Neural cell (in vitro differentiated cells): Measurements from ENCODE around the gene ZNF70. TPM values are rescaled to one million over a fixed set of nuclear protein-coding genes. Genes with fewer than 3 reads are reported as not detected.

Experiments used
- H2AFZ ChIP-seq: fragments of 200-600, 300-800 bp; sonication (generic), shearing (Covaris generic); 2 replicates; pipeline ENCODE4 v1.6.0; 2014; ENCODE audit warnings: low read depth, mild to moderate bottlenecking, antibody characterized with exemption, low read length, moderate library complexity
- H3F3A ChIP-seq: fragments of 200-600 bp; shearing (Covaris generic); 2 replicates; pipeline ENCODE4 v1.6.1; 2016; ENCODE audit warnings: mild to moderate bottlenecking, moderate library complexity, mixed read lengths, antibody characterized with exemption, low read length; ENCODE audit not compliant: insufficient read depth, poor library complexity, severe bottlenecking
- H3K27ac ChIP-seq: fragments of 200-600, 300-800 bp; sonication (generic), shearing (Covaris generic); 2 replicates; pipeline ENCODE4 v1.5.1; 2014; ENCODE audit warnings: mild to moderate bottlenecking, low read length, moderate library complexity
- H3K27me3 ChIP-seq: fragments of 300-800, 200-600 bp; sonication (generic), shearing (Covaris generic); 2 replicates; pipeline ENCODE4 v1.6.0; 2014; ENCODE audit warnings: mild to moderate bottlenecking, low read depth, low read length, moderate library complexity; ENCODE audit not compliant: insufficient read depth
- H3K36me3 ChIP-seq: fragments of 300-800, 200-600 bp; sonication (generic), shearing (Covaris generic); 2 replicates; pipeline ENCODE4 v1.5.1; 2014; ENCODE audit warnings: mild to moderate bottlenecking, antibody characterized with exemption, low read length, moderate library complexity; ENCODE audit not compliant: insufficient read depth
- H3K4me2 ChIP-seq: fragments of 300-800, 200-600 bp; sonication (generic), shearing (Covaris generic); 2 replicates; pipeline ENCODE4 v1.6.0; 2014; ENCODE audit warnings: mild to moderate bottlenecking, low read length
- H3K4me3 ChIP-seq: fragments of 300-800, 200-600 bp; sonication (generic), shearing (Covaris generic); 2 replicates; pipeline ENCODE4 v1.5.1; 2014; ENCODE audit warnings: mild to moderate bottlenecking, low read length, moderate library complexity
- H3K79me2 ChIP-seq: fragments of 200-600 bp; shearing (Covaris generic); replicated peaks from 2 replicates; pipeline ENCODE4 v1.6.0; 2014; ENCODE audit warnings: mild to moderate bottlenecking, low read length, moderate library complexity; ENCODE audit not compliant: insufficient read depth
- H3K9ac ChIP-seq: fragments of 300-800, 200-600 bp; sonication (generic), shearing (Covaris generic); 2 replicates; pipeline ENCODE4 v1.6.1; 2016; ENCODE audit warnings: mild to moderate bottlenecking, low read length, mixed read lengths
- H3K9me2 ChIP-seq: fragments of 200-600 bp; shearing (Covaris generic); 2 replicates; pipeline ENCODE4 v1.6.1; 2016; ENCODE audit warnings: mild to moderate bottlenecking, low read length, mixed read lengths; ENCODE audit not compliant: insufficient read depth
- H3K9me3 ChIP-seq: fragments of 200-600, 300-800 bp; sonication (generic), shearing (Covaris generic); 2 replicates; pipeline ENCODE4 v1.6.1; 2016; ENCODE audit warnings: mild to moderate bottlenecking, mixed run types, low read length, moderate library complexity, mixed read lengths
- H4K20me1 ChIP-seq: fragments of 200-600 bp; shearing (Covaris generic); 2 replicates; pipeline ENCODE4 v1.6.1; 2016; ENCODE audit warnings: mild to moderate bottlenecking, mixed run types; ENCODE audit not compliant: insufficient read depth
- EP300 ChIP-seq: fragments of 450-650 bp; conservative IDR thresholded peaks from 2 replicates; pipeline ENCODE4 v1.6.1; 2014; ENCODE audit warnings: antibody characterized with exemption, mild to moderate bottlenecking, moderate library complexity; ENCODE audit not compliant: poor library complexity, severe bottlenecking
- EZH2 ChIP-seq: fragments of 200-600, 300-800 bp; shearing (Covaris generic), sonication (generic); IDR thresholded peaks from 2 replicates; pipeline ENCODE4 v1.6.1; 2014; ENCODE audit warnings: antibody characterized with exemption, low read length, borderline replicate concordance, mild to moderate bottlenecking; ENCODE audit not compliant: insufficient read depth, poor library complexity, severe bottlenecking
- MXI1 ChIP-seq: fragments of 450-650 bp; conservative IDR thresholded peaks from 2 replicates; pipeline ENCODE4 v1.6.1; 2014; ENCODE audit warnings: antibody characterized with exemption, mild to moderate bottlenecking; ENCODE audit not compliant: poor library complexity, severe bottlenecking
- POLR2AphosphoS5 ChIP-seq: IDR thresholded peaks from 2 replicates; pipeline ENCODE4 v1.6.1; 2012
- RAD21 ChIP-seq: fragments of 450-650 bp; conservative IDR thresholded peaks from 2 replicates; pipeline ENCODE4 v1.6.1; 2014; ENCODE audit warnings: antibody characterized with exemption, mild to moderate bottlenecking, moderate library complexity
- SMC3 ChIP-seq: fragments of 450-650 bp; conservative IDR thresholded peaks from 2 replicates; pipeline ENCODE4 v1.6.1; 2014; ENCODE audit warnings: antibody characterized with exemption, mild to moderate bottlenecking, moderate library complexity; ENCODE audit not compliant: poor library complexity
- TAF1 ChIP-seq: IDR thresholded peaks from 2 replicates; pipeline ENCODE4 v1.6.1; 2012; ENCODE audit warnings: low read depth
- polyA plus RNA-seq: library from polyadenylated mRNA; depleted of rRNA; stranded (reverse); fragments of >200 nt; gene quantifications from 2 replicates; pipeline ENCODE4 v1.2.3, GENCODE V29; 2014
- TF ChIP-seq, protein P1 (sequence below): IDR thresholded peaks from 2 replicates; pipeline ENCODE4 v1.6.1; 2012; ENCODE audit warnings: borderline replicate concordance
- TF ChIP-seq, protein P2 (sequence below): fragments of 450-650 bp; IDR thresholded peaks from 2 replicates; pipeline ENCODE4 v1.5.1; 2014; ENCODE audit warnings: antibody characterized with exemption, mild to moderate bottlenecking, moderate library complexity; ENCODE audit not compliant: poor library complexity, severe bottlenecking

The ZNF70 gene
- polyA plus RNA-seq, 1 donor from 2014 or later, result 1.3 TPM

DNA sequence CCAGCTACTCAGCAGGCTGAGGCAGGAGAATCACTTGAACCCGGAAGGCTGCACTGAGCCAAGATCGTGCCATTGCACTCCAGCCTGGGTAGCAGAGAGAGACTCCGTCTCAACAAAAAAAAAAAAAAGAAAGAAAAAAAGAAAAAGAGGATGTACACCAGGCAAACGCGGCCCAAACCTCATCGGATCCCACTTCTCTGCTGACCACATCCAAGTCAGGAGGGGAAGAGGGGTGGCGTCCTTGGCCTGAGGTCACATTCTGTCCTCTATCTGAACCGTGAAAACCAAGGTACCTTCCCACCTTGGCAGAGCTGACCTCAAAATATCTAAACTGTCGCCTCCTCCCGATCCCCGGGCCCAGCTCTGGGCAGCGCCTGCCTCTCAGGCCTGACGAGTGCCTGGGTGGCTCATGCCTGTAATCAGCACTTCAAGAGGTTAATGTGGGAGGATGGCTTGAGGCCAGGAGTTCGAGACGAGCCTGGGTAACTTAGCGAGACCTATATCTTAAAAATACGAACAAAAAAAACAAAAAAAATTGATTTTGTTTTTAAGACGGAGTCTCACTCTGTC, 35.0 kb downstream of the ZNF70 start:
- Histone ChIP-seq H3F3A (no peaks in the 10 kb centered on the region), H3K27me3 (no peaks in the 10 kb centered on the region), H3K9ac (no peak overlapping the region), H3K9me2 (no peaks in the 10 kb centered on the region), H3K9me3 (no peaks in the 10 kb centered on the region), H3K4me3 (peak overlapping the region; percentile 97), H4K20me1 (no peaks in the 10 kb centered on the region), H3K27ac (no peak overlapping the region), H2AFZ (no peak overlapping the region), H3K36me3 (no peaks in the 10 kb centered on the region), H3K79me2 (peaks cover 9% of the 10 kb centered on the region), H3K4me2 (peak overlapping the region; percentile 32)
- no peak for TF ChIP-seq TAF1

DNA sequence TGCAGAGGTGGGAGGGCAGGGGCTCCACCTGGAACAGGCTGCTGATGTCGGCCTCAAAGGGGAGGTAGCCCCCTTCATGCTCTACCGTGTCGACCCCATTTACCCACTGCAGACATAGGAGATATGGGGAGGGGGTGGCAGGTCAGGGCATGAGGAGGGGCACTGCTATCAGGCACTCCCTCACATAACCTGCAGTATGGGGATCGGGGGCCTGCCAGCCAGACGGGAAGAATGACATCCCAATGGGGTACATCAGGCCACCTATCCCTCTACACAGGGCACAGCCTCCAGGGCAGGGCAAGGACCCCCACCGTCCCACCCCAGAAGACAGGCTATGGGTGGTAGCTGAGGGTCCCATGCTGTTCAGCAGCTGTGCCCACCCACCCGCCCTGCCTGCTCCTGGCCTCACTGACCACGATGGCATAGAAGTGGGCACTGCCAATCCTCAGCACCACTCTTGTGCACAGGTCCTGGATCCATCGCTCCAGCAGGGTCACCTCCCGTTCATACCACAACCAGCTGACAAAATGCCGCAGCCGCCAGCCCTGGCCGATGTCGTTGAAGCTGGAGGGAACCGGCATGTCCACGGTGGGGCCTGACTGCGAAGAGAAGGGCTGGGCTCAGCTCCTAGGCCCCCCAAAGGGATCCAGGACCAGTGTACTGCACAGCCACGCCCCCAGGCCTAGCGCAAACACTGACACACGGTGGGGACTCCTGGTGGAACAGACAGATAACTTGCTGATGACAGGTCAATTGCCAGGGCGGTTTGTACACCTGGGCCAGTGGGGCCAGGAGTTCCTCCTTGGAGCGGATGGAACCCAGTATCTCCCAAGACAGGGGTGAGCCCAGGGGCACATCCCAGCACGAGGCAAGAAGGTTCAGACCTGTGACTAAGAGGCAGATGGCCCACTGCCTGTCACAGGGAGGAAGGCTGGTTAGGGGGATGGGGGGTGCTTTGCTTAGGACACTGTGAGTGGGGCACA, 36.0 kb downstream of the ZNF70 start:
- Histone ChIP-seq H3K4me3 (peak overlapping the region; percentile 97), H3K9me3 (no peaks in the 10 kb centered on the region), H3F3A (no peaks in the 10 kb centered on the region), H3K9me2 (no peaks in the 10 kb centered on the region), H3K27ac (no peak overlapping the region), H3K9ac (no peak overlapping the region), H4K20me1 (no peaks in the 10 kb centered on the region), H3K79me2 (peaks cover 9% of the 10 kb centered on the region), H3K27me3 (no peaks in the 10 kb centered on the region), H2AFZ (no peak overlapping the region), H3K36me3 (no peaks in the 10 kb centered on the region), H3K4me2 (no peak overlapping the region)
- TF ChIP-seq EP300 (no peak), MXI1 (no peak), TAF1 (no peak), POLR2AphosphoS5 (no peak), RAD21 (no peak), SMC3 (no peak), EZH2 (no peak)
- TF ChIP-seq, protein P1, sequence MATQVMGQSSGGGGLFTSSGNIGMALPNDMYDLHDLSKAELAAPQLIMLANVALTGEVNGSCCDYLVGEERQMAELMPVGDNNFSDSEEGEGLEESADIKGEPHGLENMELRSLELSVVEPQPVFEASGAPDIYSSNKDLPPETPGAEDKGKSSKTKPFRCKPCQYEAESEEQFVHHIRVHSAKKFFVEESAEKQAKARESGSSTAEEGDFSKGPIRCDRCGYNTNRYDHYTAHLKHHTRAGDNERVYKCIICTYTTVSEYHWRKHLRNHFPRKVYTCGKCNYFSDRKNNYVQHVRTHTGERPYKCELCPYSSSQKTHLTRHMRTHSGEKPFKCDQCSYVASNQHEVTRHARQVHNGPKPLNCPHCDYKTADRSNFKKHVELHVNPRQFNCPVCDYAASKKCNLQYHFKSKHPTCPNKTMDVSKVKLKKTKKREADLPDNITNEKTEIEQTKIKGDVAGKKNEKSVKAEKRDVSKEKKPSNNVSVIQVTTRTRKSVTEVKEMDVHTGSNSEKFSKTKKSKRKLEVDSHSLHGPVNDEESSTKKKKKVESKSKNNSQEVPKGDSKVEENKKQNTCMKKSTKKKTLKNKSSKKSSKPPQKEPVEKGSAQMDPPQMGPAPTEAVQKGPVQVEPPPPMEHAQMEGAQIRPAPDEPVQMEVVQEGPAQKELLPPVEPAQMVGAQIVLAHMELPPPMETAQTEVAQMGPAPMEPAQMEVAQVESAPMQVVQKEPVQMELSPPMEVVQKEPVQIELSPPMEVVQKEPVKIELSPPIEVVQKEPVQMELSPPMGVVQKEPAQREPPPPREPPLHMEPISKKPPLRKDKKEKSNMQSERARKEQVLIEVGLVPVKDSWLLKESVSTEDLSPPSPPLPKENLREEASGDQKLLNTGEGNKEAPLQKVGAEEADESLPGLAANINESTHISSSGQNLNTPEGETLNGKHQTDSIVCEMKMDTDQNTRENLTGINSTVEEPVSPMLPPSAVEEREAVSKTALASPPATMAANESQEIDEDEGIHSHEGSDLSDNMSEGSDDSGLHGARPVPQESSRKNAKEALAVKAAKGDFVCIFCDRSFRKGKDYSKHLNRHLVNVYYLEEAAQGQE, result no peak
- TF ChIP-seq, protein P2, sequence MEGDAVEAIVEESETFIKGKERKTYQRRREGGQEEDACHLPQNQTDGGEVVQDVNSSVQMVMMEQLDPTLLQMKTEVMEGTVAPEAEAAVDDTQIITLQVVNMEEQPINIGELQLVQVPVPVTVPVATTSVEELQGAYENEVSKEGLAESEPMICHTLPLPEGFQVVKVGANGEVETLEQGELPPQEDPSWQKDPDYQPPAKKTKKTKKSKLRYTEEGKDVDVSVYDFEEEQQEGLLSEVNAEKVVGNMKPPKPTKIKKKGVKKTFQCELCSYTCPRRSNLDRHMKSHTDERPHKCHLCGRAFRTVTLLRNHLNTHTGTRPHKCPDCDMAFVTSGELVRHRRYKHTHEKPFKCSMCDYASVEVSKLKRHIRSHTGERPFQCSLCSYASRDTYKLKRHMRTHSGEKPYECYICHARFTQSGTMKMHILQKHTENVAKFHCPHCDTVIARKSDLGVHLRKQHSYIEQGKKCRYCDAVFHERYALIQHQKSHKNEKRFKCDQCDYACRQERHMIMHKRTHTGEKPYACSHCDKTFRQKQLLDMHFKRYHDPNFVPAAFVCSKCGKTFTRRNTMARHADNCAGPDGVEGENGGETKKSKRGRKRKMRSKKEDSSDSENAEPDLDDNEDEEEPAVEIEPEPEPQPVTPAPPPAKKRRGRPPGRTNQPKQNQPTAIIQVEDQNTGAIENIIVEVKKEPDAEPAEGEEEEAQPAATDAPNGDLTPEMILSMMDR, result no peak
